ENCODE results near the gene WNT7B. TPM values are rescaled to one million over a fixed set of nuclear protein-coding genes. Genes with fewer than 3 reads are reported as not detected.

Gene WNT7B
- total RNA-seq, 1 donor from 2014 or later = not detected

DNA sequence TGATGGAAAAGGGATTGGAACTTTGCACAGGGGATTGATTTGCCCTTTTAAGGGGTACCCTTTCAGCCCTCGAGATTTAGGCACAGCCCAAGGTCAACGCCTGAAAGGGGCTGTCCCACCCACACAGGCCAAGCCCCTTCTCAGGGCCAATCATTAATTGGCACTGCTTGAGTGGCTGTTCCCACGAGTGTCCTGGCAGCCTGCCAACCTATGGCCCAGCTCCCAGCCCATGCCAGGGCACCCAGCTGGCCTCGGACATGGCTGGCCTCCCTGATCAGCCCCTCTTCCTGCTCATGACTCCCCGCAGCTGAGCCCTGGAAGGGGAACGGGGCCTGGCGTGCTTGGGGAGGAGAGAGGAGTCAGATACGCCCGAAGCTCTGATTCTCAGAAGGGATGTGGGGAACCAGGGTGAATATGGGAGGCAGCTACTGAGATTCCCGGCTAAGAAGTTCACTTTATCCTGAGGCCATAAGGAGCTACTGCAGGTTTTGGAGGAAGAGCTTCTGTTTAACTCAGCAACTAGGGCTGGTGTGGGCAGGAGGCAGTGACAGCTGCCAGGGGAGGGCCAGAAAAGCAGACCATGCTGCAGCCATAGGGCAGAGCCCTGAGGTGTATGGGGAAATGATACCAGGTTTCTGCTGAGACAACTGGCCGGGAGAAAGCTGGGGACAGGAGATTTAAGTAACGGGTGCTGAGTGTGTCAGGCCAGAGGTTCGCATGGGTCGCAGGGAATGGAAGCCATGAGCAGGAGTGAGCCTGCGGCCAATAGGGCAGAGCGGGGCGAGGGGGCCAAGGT is 30.0 kb downstream of the WNT7B start:
- DNase-seq (ENCODE audit: low spot score) = no peak
- no peaks in the 10 kb centered on the region for H3K9me3 Mint-ChIP-seq
- no peaks in the 10 kb centered on the region for H3K36me3 Mint-ChIP-seq (ENCODE audit: low read depth)
- no peaks in the 10 kb centered on the region for H3K27me3 Mint-ChIP-seq (ENCODE audit: low read depth)
- H3K4me3 Mint-ChIP-seq (ENCODE audit: low read depth) = no peak overlapping the region
- H3K4me1 Mint-ChIP-seq (ENCODE audit: low read depth) = no peaks in the 10 kb centered on the region
- H3K27ac Mint-ChIP-seq = no peak overlapping the region
- intact Hi-C loops (cut with micrococcal nuclease) = no loop called here

DNA sequence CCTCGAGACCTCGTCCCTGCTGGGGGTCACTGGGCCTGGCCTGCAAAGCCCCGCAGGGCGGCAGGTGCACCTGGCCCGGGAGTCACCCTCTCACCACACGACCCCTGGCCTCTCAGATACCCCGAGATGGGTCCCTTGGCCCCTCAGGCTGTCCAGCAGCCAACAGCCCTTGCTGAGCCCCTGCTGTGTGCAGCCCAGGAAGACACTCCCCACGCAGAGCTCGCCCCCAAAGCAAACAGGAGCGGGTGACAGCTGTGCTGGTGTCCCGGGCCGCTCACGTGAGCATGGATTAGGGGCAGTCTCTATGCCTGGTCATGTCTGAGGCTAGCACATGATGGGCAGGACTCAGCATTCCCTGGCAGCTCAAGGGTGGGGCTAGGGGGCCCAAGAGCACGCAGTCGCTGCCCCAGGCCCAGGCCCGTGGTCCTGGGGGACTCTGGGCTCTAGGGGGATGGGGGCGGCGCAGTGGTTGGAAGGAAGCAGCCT is 31.3 kb downstream of the WNT7B start:
- Mint-ChIP-seq H3K9me3 (no peaks in the 10 kb centered on the region), H3K27me3 (ENCODE audit: low read depth) (no peaks in the 10 kb centered on the region), H3K4me1 (ENCODE audit: low read depth) (no peaks in the 10 kb centered on the region), H3K4me3 (ENCODE audit: low read depth) (no peak overlapping the region), H3K36me3 (ENCODE audit: low read depth) (no peaks in the 10 kb centered on the region), H3K27ac (no peak overlapping the region)
- no peak for DNase-seq (ENCODE audit: low spot score)
- intact Hi-C loops (cut with micrococcal nuclease) = no loop called here

DNA sequence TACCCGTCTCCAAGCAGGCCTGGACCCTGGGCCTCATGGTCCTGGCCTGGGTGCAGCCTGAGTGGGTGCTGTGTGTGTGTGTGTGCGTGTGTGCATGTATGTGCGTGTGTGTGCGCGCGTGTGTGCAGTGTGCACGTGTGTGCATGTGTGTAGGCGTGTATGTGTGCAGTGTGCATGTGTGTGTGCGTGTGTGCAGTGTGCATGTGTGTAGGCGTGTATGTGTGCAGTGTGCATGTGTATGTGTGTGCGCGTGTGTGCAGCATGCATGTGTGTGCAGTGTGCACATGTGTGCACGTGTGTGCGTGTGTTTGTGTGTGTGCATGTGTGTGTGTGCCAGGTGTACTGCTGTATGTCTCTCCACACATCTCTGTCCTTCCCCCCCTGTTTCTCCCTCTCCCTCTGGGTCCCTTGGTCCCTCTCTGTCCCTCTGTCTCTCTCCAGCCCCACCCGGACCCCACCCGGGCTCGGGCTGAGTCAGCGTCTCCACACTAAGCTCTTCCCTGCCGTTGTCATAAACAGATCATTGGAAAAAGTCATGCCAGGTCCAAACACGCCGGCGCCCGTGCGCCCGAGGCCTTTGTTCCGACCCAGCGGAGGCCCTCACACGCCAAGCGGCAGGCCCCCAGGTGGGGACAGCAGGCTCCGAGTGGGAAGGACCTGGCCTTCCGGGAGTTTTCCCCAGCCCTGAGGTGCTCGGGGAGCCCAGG is 34.0 kb downstream of the WNT7B start:
- Mint-ChIP-seq H3K36me3 (ENCODE audit: low read depth) (no peaks in the 10 kb centered on the region), H3K4me1 (ENCODE audit: low read depth) (no peaks in the 10 kb centered on the region), H3K9me3 (no peaks in the 10 kb centered on the region), H3K27me3 (ENCODE audit: low read depth) (no peaks in the 10 kb centered on the region), H3K27ac (no peak overlapping the region), H3K4me3 (ENCODE audit: low read depth) (no peak overlapping the region)
- intact Hi-C loops (cut with micrococcal nuclease) = no loop called here
- DNase-seq (ENCODE audit: low spot score) = no peak

DNA sequence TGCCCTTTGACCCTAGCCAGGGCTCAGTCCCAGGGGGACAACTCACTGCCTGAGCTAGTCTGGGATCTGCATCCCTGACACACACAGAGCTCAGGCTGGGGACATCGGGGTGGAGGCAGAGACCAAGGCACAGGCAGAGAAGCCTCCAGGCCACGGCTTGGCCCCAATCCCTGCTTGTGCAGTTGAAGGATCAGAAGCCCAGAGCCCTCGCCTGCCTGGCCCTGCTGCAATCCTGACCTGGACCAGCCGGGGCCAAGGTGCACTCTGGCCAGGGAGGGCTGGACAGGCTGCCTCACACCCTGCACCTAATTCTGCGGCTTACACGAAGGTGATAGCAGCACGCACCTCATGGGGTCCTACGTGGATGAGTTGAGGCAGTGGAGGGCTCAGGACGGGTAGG is 34.6 kb downstream of the WNT7B start:
- H3K4me3 Mint-ChIP-seq (ENCODE audit: low read depth) = no peak overlapping the region
- intact Hi-C loops (cut with micrococcal nuclease) = no loop called here
- H3K4me1 Mint-ChIP-seq (ENCODE audit: low read depth) = no peaks in the 10 kb centered on the region
- H3K36me3 Mint-ChIP-seq (ENCODE audit: low read depth) = no peaks in the 10 kb centered on the region
- no peak for DNase-seq (ENCODE audit: low spot score)
- H3K27me3 Mint-ChIP-seq (ENCODE audit: low read depth) = no peaks in the 10 kb centered on the region
- H3K9me3 Mint-ChIP-seq = no peaks in the 10 kb centered on the region
- no peak overlapping the region for H3K27ac Mint-ChIP-seq

DNA sequence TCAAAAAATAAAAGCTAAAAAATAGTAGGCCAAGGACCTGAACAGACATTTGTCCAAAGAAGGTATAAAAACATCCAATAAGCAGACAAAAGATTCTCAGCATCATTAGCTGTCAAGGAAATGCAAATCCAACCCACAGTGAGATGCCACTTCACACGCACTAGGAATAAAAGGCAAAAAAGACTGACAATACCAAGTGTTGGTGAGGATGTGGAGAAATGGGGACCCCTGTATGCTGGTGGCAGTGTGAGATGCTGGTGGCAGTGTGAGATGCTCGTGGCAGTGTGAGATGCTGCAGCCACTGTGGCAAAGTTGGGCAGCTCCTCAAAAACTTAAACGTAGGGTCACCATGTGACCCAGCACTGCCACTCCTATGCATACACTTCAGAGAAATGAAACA is 38.0 kb downstream of the WNT7B start:
- DNase-seq (ENCODE audit: low spot score) = no peak
- Mint-ChIP-seq H3K36me3 (ENCODE audit: low read depth) (no peaks in the 10 kb centered on the region), H3K4me3 (ENCODE audit: low read depth) (no peak overlapping the region), H3K27me3 (ENCODE audit: low read depth) (no peaks in the 10 kb centered on the region), H3K4me1 (ENCODE audit: low read depth) (no peaks in the 10 kb centered on the region), H3K27ac (no peak overlapping the region), H3K9me3 (no peaks in the 10 kb centered on the region)
- intact Hi-C loops (cut with micrococcal nuclease) = no loop called here

DNA sequence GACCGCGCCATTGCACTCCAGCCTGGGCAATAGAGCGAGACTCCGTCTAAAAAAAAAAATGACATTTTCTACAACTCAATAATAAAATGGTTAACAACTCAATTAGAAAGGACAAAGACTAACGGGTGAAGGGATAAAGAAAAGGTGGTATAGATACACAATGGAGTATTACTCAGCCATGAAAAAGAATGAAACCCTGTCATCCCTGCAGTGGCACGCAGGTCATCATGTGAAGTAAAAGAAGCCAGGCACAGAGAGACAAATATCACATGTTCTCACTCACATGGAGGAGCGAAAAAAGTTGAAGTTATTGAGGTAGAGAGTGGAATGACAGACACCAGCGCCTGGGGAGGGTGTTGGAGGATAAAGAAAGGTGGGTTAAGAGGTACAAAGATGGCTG is 39.0 kb downstream of the WNT7B start:
- Mint-ChIP-seq H3K36me3 (ENCODE audit: low read depth) (no peaks in the 10 kb centered on the region), H3K4me3 (ENCODE audit: low read depth) (no peak overlapping the region), H3K4me1 (ENCODE audit: low read depth) (no peaks in the 10 kb centered on the region), H3K27me3 (ENCODE audit: low read depth) (no peaks in the 10 kb centered on the region), H3K9me3 (no peaks in the 10 kb centered on the region), H3K27ac (no peak overlapping the region)
- DNase-seq (ENCODE audit: low spot score) = no peak
- intact Hi-C loops (cut with micrococcal nuclease) = no loop called here

DNA sequence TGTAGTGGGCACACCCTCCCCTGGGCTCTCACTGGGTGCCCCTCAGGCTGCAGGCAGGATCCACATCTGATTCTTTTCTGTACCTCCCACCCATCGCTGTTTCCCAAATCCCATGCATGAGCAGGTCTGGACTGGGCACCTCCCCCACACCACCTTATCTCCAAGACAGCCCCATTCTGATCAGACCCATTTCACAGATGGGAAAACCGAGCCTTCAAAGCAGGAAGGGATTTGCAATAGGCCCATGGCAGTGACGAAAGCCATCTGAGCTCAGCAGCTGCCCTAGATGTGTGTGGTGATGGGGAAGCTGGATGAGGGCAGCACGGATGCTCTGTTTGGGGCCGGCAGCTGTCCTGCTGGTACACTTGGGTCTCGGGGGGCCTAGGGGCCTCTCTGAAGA is 41.4 kb downstream of the WNT7B start:
- H3K4me1 Mint-ChIP-seq (ENCODE audit: low read depth) = no peaks in the 10 kb centered on the region
- no peaks in the 10 kb centered on the region for H3K27me3 Mint-ChIP-seq (ENCODE audit: low read depth)
- intact Hi-C loops (cut with micrococcal nuclease) = no loop called here
- H3K27ac Mint-ChIP-seq = no peak overlapping the region
- H3K36me3 Mint-ChIP-seq (ENCODE audit: low read depth) = no peaks in the 10 kb centered on the region
- DNase-seq (ENCODE audit: low spot score) = no peak
- no peaks in the 10 kb centered on the region for H3K9me3 Mint-ChIP-seq
- no peak overlapping the region for H3K4me3 Mint-ChIP-seq (ENCODE audit: low read depth)

DNA sequence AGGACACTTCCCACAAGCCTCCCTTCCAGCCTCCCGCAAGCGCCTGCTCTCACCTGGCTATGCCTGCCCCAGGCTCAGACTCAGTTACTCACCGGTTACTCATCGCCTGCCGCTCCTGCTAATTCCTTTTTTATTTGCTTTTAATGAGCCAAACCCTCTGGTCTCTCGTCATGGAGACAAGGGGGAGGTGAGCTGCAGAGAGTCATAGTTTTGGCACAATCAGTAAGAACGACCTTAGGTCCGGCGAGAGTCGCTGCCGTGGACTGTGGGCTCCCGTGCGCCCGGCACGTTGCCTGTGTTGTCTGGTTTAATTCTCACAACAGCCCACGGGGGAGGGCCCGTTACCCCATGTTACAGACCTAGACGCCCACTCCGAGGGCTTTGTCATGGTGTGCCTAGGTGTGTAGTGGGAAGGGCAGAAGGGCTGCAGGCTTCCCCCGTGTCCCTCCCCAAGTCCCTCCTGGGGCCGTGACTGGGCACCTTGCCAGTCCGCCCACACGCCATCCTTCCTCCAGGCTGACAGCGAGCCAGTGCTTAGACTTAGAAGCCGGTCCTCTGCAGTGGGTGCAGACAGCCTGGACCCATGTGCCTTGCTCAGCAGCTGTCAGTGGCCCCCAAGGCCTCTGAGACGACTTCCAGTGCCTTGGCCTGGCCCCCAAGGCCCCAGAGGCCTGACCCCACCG is 42.2 kb downstream of the WNT7B start:
- H3K27me3 Mint-ChIP-seq (ENCODE audit: low read depth) = no peaks in the 10 kb centered on the region
- H3K36me3 Mint-ChIP-seq (ENCODE audit: low read depth) = no peaks in the 10 kb centered on the region
- DNase-seq (ENCODE audit: low spot score) = no peak
- H3K27ac Mint-ChIP-seq = no peak overlapping the region
- intact Hi-C loops (cut with micrococcal nuclease) = no loop called here
- no peak overlapping the region for H3K4me3 Mint-ChIP-seq (ENCODE audit: low read depth)
- H3K9me3 Mint-ChIP-seq = no peaks in the 10 kb centered on the region
- H3K4me1 Mint-ChIP-seq (ENCODE audit: low read depth) = no peaks in the 10 kb centered on the region

DNA sequence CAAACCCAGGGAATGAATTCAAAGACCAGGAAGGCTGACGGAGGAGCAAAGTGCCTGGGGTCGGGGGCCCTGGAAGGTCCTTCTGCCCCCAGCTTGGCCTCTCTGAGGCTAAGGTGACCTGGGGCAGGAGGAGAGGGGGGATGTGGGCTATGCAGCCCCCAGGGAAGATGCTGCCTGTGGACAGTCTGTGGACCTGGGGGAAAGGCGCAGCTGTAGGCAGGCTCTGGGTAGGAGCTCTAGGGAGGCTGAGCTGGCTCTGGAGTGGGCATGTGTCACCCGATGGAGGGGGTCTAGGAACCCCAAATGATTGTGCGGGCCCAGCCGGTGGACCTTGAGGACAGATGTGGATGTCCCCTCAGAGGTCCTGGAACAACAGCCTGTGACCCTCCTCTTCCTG is 42.8 kb downstream of the WNT7B start:
- no peak overlapping the region for H3K27ac Mint-ChIP-seq
- H3K9me3 Mint-ChIP-seq = no peaks in the 10 kb centered on the region
- intact Hi-C loops (cut with micrococcal nuclease) = no loop called here
- no peaks in the 10 kb centered on the region for H3K4me1 Mint-ChIP-seq (ENCODE audit: low read depth)
- DNase-seq (ENCODE audit: low spot score) = no peak
- no peaks in the 10 kb centered on the region for H3K36me3 Mint-ChIP-seq (ENCODE audit: low read depth)
- H3K27me3 Mint-ChIP-seq (ENCODE audit: low read depth) = no peaks in the 10 kb centered on the region
- H3K4me3 Mint-ChIP-seq (ENCODE audit: low read depth) = no peak overlapping the region

DNA sequence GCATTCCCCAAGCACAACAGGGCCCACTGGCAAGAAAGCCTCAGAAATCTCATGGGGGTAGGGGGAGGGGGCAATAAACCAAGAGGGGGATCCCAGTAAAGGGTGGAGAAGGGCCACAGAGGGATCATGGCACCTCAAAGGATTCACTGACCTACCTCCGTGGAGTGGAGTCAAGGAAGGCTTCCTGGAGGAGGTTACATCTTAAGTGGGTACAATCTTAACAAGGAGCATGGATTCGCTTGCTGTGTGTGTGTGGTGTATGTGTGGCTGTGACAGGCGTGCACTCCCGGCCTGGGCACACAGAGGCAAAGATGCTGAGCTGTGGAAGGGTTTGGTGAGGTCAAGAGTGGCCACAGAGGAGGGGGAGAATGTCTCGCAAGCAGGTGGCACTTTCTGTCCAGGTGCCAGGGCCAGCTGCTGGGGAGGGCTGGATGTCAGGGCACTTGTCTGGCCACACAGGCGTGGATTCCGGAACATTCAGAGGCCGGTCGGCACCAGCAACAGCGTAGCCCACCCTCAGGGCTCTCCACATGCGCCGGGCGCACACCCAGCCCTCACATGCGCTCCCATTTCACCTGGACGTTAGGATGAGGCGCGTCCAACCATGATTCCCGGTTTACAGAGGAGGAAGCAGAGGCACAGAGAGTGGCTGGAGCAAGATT is 43.3 kb downstream of the WNT7B start:
- Mint-ChIP-seq H3K27me3 (ENCODE audit: low read depth) (no peaks in the 10 kb centered on the region), H3K4me3 (ENCODE audit: low read depth) (no peak overlapping the region), H3K9me3 (no peaks in the 10 kb centered on the region), H3K36me3 (ENCODE audit: low read depth) (no peaks in the 10 kb centered on the region), H3K27ac (no peak overlapping the region), H3K4me1 (ENCODE audit: low read depth) (no peaks in the 10 kb centered on the region)
- intact Hi-C loops (cut with micrococcal nuclease) = no loop called here
- DNase-seq (ENCODE audit: low spot score) = no peak

DNA sequence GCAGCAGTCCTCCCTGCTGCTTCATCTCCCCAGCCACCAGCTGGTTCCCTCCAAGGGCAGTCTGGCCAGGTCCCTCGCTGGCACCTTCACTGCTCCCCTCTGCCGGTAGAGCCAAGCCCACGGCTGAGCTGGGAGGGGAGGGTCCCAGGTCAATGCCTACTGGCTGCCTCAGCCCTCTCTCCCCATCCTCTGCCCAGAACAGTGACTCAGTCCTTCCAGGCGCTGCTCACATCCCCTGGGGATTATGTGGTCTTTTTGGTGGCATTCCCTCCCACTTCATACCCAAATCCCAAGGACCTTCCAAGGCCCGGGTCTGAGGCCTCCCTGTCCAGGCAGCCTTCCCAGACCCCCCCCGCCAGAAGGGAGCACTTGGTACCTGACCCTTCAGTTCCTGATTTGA is 44.9 kb downstream of the WNT7B start:
- H3K36me3 Mint-ChIP-seq (ENCODE audit: low read depth) = no peaks in the 10 kb centered on the region
- H3K27ac Mint-ChIP-seq = no peak overlapping the region
- H3K9me3 Mint-ChIP-seq = no peaks in the 10 kb centered on the region
- intact Hi-C loops (cut with micrococcal nuclease) = no loop called here
- no peak overlapping the region for H3K4me3 Mint-ChIP-seq (ENCODE audit: low read depth)
- H3K4me1 Mint-ChIP-seq (ENCODE audit: low read depth) = no peaks in the 10 kb centered on the region
- no peak for DNase-seq (ENCODE audit: low spot score)
- H3K27me3 Mint-ChIP-seq (ENCODE audit: low read depth) = no peaks in the 10 kb centered on the region

DNA sequence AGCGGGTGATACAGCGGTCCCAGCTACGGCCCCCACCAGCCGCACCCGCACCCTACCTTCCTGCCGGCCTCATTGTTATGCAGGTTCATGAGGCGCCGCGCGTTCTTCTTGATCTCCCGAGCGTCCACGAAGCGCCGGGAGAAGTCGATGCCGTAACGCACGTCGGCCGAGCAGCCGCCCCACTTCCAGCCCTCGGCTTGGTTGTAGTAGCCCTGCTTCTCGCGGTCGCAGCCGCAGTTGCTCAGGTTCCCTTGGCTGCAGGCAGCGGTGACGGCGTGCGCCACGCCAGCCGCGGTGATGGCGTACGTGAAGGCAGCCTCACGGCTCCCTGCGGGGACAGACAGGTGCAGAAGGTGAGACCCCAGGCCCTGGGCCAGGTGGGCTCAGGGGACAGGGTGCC is 45.9 kb downstream of the WNT7B start:
- no peak overlapping the region for H3K4me3 Mint-ChIP-seq (ENCODE audit: low read depth)

DNA sequence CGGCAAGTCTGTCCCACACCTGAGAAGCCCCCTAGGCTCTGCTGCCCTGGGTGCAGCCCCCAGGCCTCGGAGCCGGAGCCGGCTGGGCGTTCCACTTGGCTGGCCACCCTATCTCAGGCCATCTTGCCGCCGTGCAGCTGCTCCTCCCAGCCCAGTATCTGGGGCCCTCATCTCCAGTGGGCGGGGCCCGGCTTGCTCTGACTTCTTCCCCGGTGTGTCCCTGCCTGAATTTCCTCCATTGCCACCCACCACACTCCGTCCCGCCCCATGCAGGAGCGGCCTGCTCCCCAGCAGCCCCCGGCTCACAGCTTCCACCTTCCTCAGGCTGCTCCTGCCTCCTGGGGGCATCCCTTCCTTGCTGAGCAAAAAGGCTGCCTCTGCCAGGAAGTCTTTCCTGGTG is 46.6 kb downstream of the WNT7B start:
- Mint-ChIP-seq H3K36me3 (ENCODE audit: low read depth) (no peaks in the 10 kb centered on the region), H3K4me1 (ENCODE audit: low read depth) (no peaks in the 10 kb centered on the region), H3K4me3 (ENCODE audit: low read depth) (no peak overlapping the region), H3K27me3 (ENCODE audit: low read depth) (no peaks in the 10 kb centered on the region), H3K27ac (no peak overlapping the region), H3K9me3 (no peaks in the 10 kb centered on the region)
- no peak for DNase-seq (ENCODE audit: low spot score)
- intact Hi-C loops (cut with micrococcal nuclease) = no loop called here

More for the DNA sequence above, 45.9 kb downstream of the WNT7B start:
- no peak for DNase-seq (ENCODE audit: low spot score)
- Mint-ChIP-seq H3K4me1 (ENCODE audit: low read depth) (no peaks in the 10 kb centered on the region), H3K9me3 (no peaks in the 10 kb centered on the region), H3K27ac (no peak overlapping the region), H3K36me3 (ENCODE audit: low read depth) (no peaks in the 10 kb centered on the region), H3K27me3 (ENCODE audit: low read depth) (no peaks in the 10 kb centered on the region)
- intact Hi-C loops (cut with micrococcal nuclease) = no loop called here
